ENCODE data around the gene POLR1H. TPM values are rescaled to one million over a fixed set of nuclear protein-coding genes. Genes with fewer than 3 reads are reported as not detected.

The POLR1H gene
- total RNA-seq, 4 donors from 2014 or later, result 21.2 to 121 (median 33.4) TPM

DNA sequence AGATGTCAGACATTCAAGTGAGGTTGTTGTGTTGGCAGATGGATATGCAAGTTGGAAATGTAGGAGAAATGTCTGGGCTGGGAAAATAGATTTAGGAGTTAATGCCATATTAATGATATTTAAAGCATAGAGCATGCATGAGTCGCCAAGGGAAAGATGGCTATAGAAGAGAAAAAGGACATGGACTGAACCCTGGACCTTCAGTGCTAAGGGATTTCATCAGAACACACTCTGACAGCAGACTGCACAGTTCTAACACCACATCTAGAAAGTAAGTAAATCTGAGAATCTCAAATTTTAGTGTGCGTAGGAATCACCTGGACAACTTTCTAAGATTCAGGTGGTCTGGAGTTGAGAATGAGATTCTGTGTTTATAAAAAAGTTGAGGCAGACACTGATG lies 17.3 kb upstream of the POLR1H start:
- no peaks in the 10 kb centered on the region for H3K36me3 ChIP-seq
- H3K27me3 ChIP-seq, result no peaks in the 10 kb centered on the region
- no peak for DNase-seq
- no peaks in the 10 kb centered on the region for H3K4me1 ChIP-seq
- TF ChIP-seq POLR2A (IDR thresholded peaks at IDR 0.05), result no peak
- TF ChIP-seq, protein P1, sequence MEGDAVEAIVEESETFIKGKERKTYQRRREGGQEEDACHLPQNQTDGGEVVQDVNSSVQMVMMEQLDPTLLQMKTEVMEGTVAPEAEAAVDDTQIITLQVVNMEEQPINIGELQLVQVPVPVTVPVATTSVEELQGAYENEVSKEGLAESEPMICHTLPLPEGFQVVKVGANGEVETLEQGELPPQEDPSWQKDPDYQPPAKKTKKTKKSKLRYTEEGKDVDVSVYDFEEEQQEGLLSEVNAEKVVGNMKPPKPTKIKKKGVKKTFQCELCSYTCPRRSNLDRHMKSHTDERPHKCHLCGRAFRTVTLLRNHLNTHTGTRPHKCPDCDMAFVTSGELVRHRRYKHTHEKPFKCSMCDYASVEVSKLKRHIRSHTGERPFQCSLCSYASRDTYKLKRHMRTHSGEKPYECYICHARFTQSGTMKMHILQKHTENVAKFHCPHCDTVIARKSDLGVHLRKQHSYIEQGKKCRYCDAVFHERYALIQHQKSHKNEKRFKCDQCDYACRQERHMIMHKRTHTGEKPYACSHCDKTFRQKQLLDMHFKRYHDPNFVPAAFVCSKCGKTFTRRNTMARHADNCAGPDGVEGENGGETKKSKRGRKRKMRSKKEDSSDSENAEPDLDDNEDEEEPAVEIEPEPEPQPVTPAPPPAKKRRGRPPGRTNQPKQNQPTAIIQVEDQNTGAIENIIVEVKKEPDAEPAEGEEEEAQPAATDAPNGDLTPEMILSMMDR (IDR thresholded peaks at IDR 0.05), result no peak
- no peak overlapping the region for H3K4me3 ChIP-seq
- no peaks in the 10 kb centered on the region for H3K9me3 ChIP-seq
- H3K27ac ChIP-seq, result no peak overlapping the region
- intact Hi-C loops (cut with DNase I; ENCODE audit: low total_unique reads), result no loop called here

DNA sequence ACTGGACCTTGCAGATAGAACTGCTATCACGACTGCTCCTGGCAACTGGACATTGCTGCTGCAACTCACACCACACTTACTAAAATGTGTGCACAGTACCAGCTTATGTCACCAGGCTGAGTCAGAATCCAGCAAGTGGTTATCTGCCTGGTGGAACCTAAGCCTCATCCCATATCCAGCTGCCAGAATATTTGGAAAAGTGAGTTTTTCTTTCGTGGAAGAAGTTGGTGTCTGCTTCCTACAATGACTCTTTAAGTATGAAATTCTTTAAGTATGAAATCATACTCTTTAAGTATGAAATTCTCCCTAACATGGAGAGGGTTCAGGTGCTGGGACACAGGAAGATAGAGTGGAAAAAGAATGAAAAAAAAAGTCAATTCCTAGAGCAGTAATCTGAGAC lies 16.4 kb upstream of the POLR1H start:
- TF ChIP-seq, protein P1 (IDR thresholded peaks at IDR 0.05), result no peak
- no peaks in the 10 kb centered on the region for H3K4me1 ChIP-seq
- no peak for DNase-seq
- intact Hi-C loops (cut with DNase I; ENCODE audit: low total_unique reads), result no loop called here
- H3K4me3 ChIP-seq, result no peak overlapping the region
- no peaks in the 10 kb centered on the region for H3K9me3 ChIP-seq
- no peak overlapping the region for H3K27ac ChIP-seq
- H3K36me3 ChIP-seq, result no peaks in the 10 kb centered on the region
- no peaks in the 10 kb centered on the region for H3K27me3 ChIP-seq

DNA sequence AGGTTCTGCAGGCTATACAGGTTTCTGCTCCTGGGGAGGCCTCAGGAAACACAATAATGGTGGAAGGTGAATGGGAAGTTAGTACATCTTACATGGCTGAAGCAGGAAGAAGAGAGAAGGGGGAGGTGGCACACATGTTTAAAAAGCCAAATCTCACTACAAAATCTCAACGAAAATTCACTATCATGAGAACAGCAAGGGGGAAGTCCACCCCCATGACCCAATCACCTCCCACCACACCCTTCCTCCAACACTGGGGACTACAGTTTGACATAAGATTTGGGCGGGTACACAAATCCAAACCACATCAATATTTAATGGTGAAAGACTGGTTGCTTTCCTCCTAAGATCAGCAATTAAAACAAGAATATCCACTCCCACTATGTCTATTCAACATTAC lies 13.8 kb upstream of the POLR1H start:
- Histone ChIP-seq H3K27me3 (no peaks in the 10 kb centered on the region), H3K9me3 (no peaks in the 10 kb centered on the region), H3K36me3 (no peaks in the 10 kb centered on the region), H3K27ac (no peak overlapping the region), H3K4me3 (no peak overlapping the region), H3K4me1 (no peaks in the 10 kb centered on the region)
- no peak for DNase-seq
- intact Hi-C loops (cut with DNase I; ENCODE audit: low total_unique reads), result no loop called here
- TF ChIP-seq, protein P1 (IDR thresholded peaks at IDR 0.05), result no peak
- TF ChIP-seq POLR2A (IDR thresholded peaks at IDR 0.05), result no peak

DNA sequence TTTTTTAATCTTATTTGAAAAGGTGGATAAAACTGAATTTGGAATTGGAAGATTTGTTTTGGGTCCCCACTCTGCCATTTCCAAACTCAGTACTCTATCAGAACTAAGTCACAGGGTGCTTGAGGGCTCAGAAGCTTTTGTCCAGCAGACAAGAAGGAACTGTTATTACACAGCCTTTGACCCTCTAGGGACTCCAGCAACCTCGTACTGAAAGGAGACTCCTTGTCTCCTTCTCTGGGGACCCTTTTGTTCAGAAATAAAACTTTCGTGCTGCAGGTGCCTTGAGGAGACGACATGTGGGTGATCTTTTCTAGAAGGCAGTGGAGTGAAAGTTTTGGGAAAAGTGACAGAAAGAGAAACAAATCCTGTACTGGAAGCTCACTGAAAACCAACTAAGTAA lies 7.4 kb upstream of the POLR1H start:
- Histone ChIP-seq H3K36me3 (no peaks in the 10 kb centered on the region), H3K27ac (no peak overlapping the region), H3K27me3 (no peaks in the 10 kb centered on the region), H3K9me3 (no peaks in the 10 kb centered on the region), H3K4me1 (no peaks in the 10 kb centered on the region), H3K4me3 (no peak overlapping the region)
- DNase-seq, result no peak
- intact Hi-C loops (cut with DNase I; ENCODE audit: low total_unique reads), result no loop called here
- TF ChIP-seq, protein P1 (IDR thresholded peaks at IDR 0.05), result no peak
- no peak for TF ChIP-seq POLR2A (IDR thresholded peaks at IDR 0.05)

- peaks cover 5 to 7% of the 10 kb centered on the region in 2 donors for H3K4me1 ChIP-seq
- H3K27ac ChIP-seq, result no peak overlapping the region
- no peaks in the 10 kb centered on the region for H3K27me3 ChIP-seq
- intact Hi-C loops (cut with DNase I; ENCODE audit: low total_unique reads), result no loop called here
- DNase-seq, result no peak
- H3K9me3 ChIP-seq, result no peaks in the 10 kb centered on the region
- no peaks in the 10 kb centered on the region for H3K36me3 ChIP-seq
- no peak for TF ChIP-seq POLR2A (IDR thresholded peaks at IDR 0.05)
- TF ChIP-seq, protein P1 (IDR thresholded peaks at IDR 0.05), result no peak
- H3K4me3 ChIP-seq, result no peak overlapping the region
Observed at GRCh38 chr6:30055513-30055912, 5.6 kb upstream of the POLR1H start.
